Ascending aorta (tissue), 2 donors: Measurements from ENCODE around the gene CPED1. TPM values are rescaled to one million over a fixed set of nuclear protein-coding genes. Genes with fewer than 3 reads are reported as not detected.

ENCODE experiments used
- DNase-seq, 2 donors: peaks; one replicate each; pipeline ENCODE4 v3.0.0-alpha.2; 2019; ENCODE audit warnings: low spot score in 2 of 2
- H3K27ac ChIP-seq, 2 donors: fragments of 200-600 bp; sonication (generic); one replicate each; pipeline ENCODE4 v1.5.1; 2016 to 2017; ENCODE audit warnings: mild to moderate bottlenecking in 1 of 2
- H3K27me3 ChIP-seq: fragments of 200-600 bp; sonication (generic); one replicate; pipeline ENCODE4 v1.5.1; 2017
- H3K36me3 ChIP-seq, 2 donors: fragments of 200-600 bp; sonication (generic); one replicate each; pipeline ENCODE4 v1.5.1; 2016
- H3K4me1 ChIP-seq, 2 donors: fragments of 200-600 bp; sonication (generic); one replicate each; pipeline ENCODE4 v1.5.1; 2016 to 2017; ENCODE audit warnings: mild to moderate bottlenecking in 1 of 2
- H3K4me3 ChIP-seq, 2 donors: fragments of 200-600 bp; sonication (generic); one replicate each; pipeline ENCODE4 v1.5.1; 2016 to 2017; ENCODE audit warnings: mild to moderate bottlenecking in 1 of 2
- H3K9me3 ChIP-seq, 2 donors: fragments of 200-600 bp; sonication (generic); one replicate each; pipeline ENCODE4 v1.5.1; 2016
- CTCF ChIP-seq, 3 experiments: fragments of 200-600 bp in 2 of 3; fragments of 450-650 bp in 1 of 3; sonication (generic) in 2 of 3; IDR thresholded peaks; one replicate each; pipeline ENCODE4 v1.5.1; 2016 to 2019; ENCODE audit warnings: antibody characterized with exemption in 3 of 3, mild to moderate bottlenecking in 1 of 3, moderate library complexity in 1 of 3
- intact Hi-C: fragments of 100-400 bp; cut with DNase I; formaldehyde crosslinking; loops from one replicate; pipeline ENCODE4 v1.15.1; 2023
- total RNA-seq: library from RNA; depleted of rRNA; stranded (reverse); fragments of >200 nt; gene quantifications from one replicate; pipeline ENCODE4 v1.1.0, GENCODE V29; 2016

The CPED1 gene
- total RNA-seq, 1 donor from 2014 or later: 69.5 TPM

GRCh38 chr7:121322460-121322859 is 333.9 kb downstream of the CPED1 start:
- Histone ChIP-seq H3K9me3 (no peaks in the 10 kb centered on the region), H3K27ac (no peak overlapping the region), H3K27me3 (no peaks in the 10 kb centered on the region), H3K4me3 (no peak overlapping the region), H3K4me1 (no peaks in the 10 kb centered on the region), H3K36me3 (no peaks in the 10 kb centered on the region)
- no peak for DNase-seq
- intact Hi-C loops: no loop called here
- no peak for TF ChIP-seq CTCF (IDR thresholded peaks at IDR 0.05)

- Histone ChIP-seq H3K27me3 (no peaks in the 10 kb centered on the region), H3K4me3 (no peak overlapping the region)
- intact Hi-C loops: no loop called here
These were observed 335.2 kb downstream of the CPED1 start for GRCh38 chr7:121323515-121324302.

GRCh38 chr7:121327671-121328070 is 339.2 kb downstream of the CPED1 start:
- peaks cover 28% of the 10 kb centered on the region for H3K27me3 ChIP-seq
- TF ChIP-seq CTCF (IDR thresholded peaks at IDR 0.05): no peak
- intact Hi-C loops: no loop called here
- H3K4me3 ChIP-seq: no peak overlapping the region
- H3K9me3 ChIP-seq: no peaks in the 10 kb centered on the region
- H3K36me3 ChIP-seq: no peaks in the 10 kb centered on the region
- H3K27ac ChIP-seq: no peak overlapping the region
- DNase-seq: no peak
- H3K4me1 ChIP-seq: peaks cover 8 to 14% of the 10 kb centered on the region in 2 donors

More at GRCh38 chr7:121323515-121324302, 335.2 kb downstream of the CPED1 start:
- no peak overlapping the region for H3K27ac ChIP-seq
- DNase-seq: no peak
- TF ChIP-seq CTCF (IDR thresholded peaks at IDR 0.05): no peak
- H3K36me3 ChIP-seq: no peaks in the 10 kb centered on the region
- no peaks in the 10 kb centered on the region for H3K4me1 ChIP-seq
- H3K9me3 ChIP-seq: no peaks in the 10 kb centered on the region

GRCh38 chr7:121328508-121329190 is 340.1 kb downstream of the CPED1 start, which contains the start of gene WNT16:
Gene WNT16 (plus strand): TSS chr7:121329000. CDS start chr7:121329293, 293 bp downstream.
- Histone ChIP-seq H3K4me1 (peaks cover 8 to 14% of the 10 kb centered on the region in 2 donors), H3K4me3 (peak within 1 kb of the TSS; percentile 15 to 55), H3K27ac (no peak within 1 kb of the TSS), H3K36me3 (no peaks in the 10 kb centered on the region), H3K27me3 (peaks cover 28% of the 10 kb centered on the region), H3K9me3 (no peaks in the 10 kb centered on the region)
- no peak for DNase-seq
- TF ChIP-seq CTCF (IDR thresholded peaks at IDR 0.05): no peak
- intact Hi-C loops: no loop called here

- Histone ChIP-seq H3K9me3 (no peaks in the 10 kb centered on the region), H3K27ac (no peak overlapping the region), H3K27me3 (peaks cover 28% of the 10 kb centered on the region), H3K4me3 (peak overlapping the region; percentile 15 to 55), H3K36me3 (no peaks in the 10 kb centered on the region), H3K4me1 (peaks cover 8 to 14% of the 10 kb centered on the region in 2 donors)
- intact Hi-C loops: no loop called here
- no peak for DNase-seq
- TF ChIP-seq CTCF (IDR thresholded peaks at IDR 0.05): no peak
These were observed 340.9 kb downstream of the CPED1 start for GRCh38 chr7:121329191-121330052.
